ENCODE results near the gene CDK5RAP1.

The CDK5RAP1 gene

DNA sequence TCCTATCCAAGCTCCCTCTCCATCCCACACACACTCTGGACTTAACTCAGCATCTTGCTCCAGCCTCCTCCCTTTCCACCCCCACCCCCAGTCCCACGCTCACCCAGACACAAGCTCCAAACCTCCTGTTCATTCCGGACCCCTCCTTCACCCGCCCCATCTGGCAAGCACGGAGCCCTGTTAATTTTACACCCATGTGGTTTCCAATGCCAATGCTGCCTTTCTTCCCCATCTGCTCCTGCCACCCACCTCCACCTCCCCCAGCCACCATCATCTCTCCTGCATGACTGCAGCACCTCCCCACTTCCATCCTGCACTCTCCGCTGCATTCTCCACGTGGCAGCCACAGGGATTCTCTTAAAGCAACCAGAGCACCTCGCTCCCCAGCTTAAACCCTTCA is 9.9 kb upstream of the CDK5RAP1 start:
- H2AFZ ChIP-seq (ENCODE audit: low read length) = no peak overlapping the region
- no peak overlapping the region for H3K4me2 ChIP-seq (ENCODE audit: low read depth, low read length, poor library complexity, severe bottlenecking)
- no peaks in the 10 kb centered on the region for H3K27me3 ChIP-seq (ENCODE audit: insufficient read depth, low read length, poor library complexity, severe bottlenecking)
- TF ChIP-seq, protein P1, sequence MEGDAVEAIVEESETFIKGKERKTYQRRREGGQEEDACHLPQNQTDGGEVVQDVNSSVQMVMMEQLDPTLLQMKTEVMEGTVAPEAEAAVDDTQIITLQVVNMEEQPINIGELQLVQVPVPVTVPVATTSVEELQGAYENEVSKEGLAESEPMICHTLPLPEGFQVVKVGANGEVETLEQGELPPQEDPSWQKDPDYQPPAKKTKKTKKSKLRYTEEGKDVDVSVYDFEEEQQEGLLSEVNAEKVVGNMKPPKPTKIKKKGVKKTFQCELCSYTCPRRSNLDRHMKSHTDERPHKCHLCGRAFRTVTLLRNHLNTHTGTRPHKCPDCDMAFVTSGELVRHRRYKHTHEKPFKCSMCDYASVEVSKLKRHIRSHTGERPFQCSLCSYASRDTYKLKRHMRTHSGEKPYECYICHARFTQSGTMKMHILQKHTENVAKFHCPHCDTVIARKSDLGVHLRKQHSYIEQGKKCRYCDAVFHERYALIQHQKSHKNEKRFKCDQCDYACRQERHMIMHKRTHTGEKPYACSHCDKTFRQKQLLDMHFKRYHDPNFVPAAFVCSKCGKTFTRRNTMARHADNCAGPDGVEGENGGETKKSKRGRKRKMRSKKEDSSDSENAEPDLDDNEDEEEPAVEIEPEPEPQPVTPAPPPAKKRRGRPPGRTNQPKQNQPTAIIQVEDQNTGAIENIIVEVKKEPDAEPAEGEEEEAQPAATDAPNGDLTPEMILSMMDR (conservative IDR thresholded peaks at IDR 0.05; ENCODE audit: low read length) = no peak
- no peak for TF ChIP-seq EZH2phosphoT487 (IDR thresholded peaks at IDR 0.05; ENCODE audit: borderline replicate concordance)
- no peaks in the 10 kb centered on the region for H4K20me1 ChIP-seq (ENCODE audit: insufficient read depth, low read length, poor library complexity, severe bottlenecking)
- H3F3A ChIP-seq (ENCODE audit: low read depth) = no peaks in the 10 kb centered on the region
- no peaks in the 10 kb centered on the region for H3K4me1 ChIP-seq (ENCODE audit: insufficient read depth, low read length, poor library complexity, severe bottlenecking)
- no peak overlapping the region for H3K9ac ChIP-seq (ENCODE audit: low read depth, low read length, poor library complexity, severe bottlenecking)
- H3K9me3 ChIP-seq (ENCODE audit: insufficient read depth, low read depth, low read length) = no peaks in the 10 kb centered on the region
- no peaks in the 10 kb centered on the region for H3K36me3 ChIP-seq (ENCODE audit: insufficient read depth, low read length)
- no peaks in the 10 kb centered on the region for H3K9me2 ChIP-seq (replicated peaks; ENCODE audit: low read depth, low read length)
- no peak overlapping the region for H3K4me3 ChIP-seq (ENCODE audit: low read length, poor library complexity, severe bottlenecking)
- H3K79me2 ChIP-seq (ENCODE audit: insufficient read depth, low read length) = no peaks in the 10 kb centered on the region

DNA sequence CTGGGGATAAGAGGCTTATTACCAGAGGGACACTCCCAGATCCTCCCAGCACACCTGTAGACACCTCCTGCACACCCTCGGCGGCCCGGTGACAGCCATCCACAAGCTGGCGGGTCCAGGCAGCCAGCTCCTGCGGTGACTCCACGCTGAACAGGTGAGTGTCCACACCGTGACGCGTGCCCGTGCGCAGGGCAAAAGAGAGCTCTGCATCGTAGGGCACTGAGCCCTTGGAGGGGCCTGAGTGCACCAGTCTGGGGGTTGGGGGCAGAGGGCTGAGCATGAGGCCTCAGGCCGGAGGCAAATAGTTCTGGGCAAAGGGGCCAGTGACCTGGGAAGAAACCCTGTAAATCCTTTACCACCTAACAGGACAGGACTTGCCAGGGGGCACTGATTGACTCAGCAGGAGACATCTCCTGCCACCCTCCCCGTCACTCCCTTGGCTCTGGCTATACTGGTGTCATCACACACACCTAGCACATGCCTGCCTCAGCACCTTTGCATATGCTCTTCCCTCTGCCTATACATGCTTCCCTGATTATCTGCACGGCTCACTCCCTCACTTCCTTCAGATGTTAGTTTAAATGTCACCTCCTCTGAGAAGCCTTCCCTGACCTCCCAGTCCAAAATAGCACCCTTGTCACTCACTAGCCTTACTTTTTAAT is 8.9 kb upstream of the CDK5RAP1 start:
- TF ChIP-seq, protein P1 (conservative IDR thresholded peaks at IDR 0.05; ENCODE audit: low read length) = no peak
- TF ChIP-seq EZH2phosphoT487 (IDR thresholded peaks at IDR 0.05; ENCODE audit: borderline replicate concordance) = no peak
- H3K4me2 ChIP-seq (ENCODE audit: low read depth, low read length, poor library complexity, severe bottlenecking) = no peak overlapping the region
- H3F3A ChIP-seq (ENCODE audit: low read depth) = no peaks in the 10 kb centered on the region
- H4K20me1 ChIP-seq (ENCODE audit: insufficient read depth, low read length, poor library complexity, severe bottlenecking) = no peaks in the 10 kb centered on the region
- H3K9me2 ChIP-seq (replicated peaks; ENCODE audit: low read depth, low read length) = no peaks in the 10 kb centered on the region
- no peak overlapping the region for H3K4me3 ChIP-seq (ENCODE audit: low read length, poor library complexity, severe bottlenecking)
- no peaks in the 10 kb centered on the region for H3K36me3 ChIP-seq (ENCODE audit: insufficient read depth, low read length)
- no peaks in the 10 kb centered on the region for H3K4me1 ChIP-seq (ENCODE audit: insufficient read depth, low read length, poor library complexity, severe bottlenecking)
- no peak overlapping the region for H2AFZ ChIP-seq (ENCODE audit: low read length)
- H3K27me3 ChIP-seq (ENCODE audit: insufficient read depth, low read length, poor library complexity, severe bottlenecking) = no peaks in the 10 kb centered on the region
- no peak overlapping the region for H3K9ac ChIP-seq (ENCODE audit: low read depth, low read length, poor library complexity, severe bottlenecking)
- no peaks in the 10 kb centered on the region for H3K9me3 ChIP-seq (ENCODE audit: insufficient read depth, low read depth, low read length)
- no peaks in the 10 kb centered on the region for H3K79me2 ChIP-seq (ENCODE audit: insufficient read depth, low read length)

DNA sequence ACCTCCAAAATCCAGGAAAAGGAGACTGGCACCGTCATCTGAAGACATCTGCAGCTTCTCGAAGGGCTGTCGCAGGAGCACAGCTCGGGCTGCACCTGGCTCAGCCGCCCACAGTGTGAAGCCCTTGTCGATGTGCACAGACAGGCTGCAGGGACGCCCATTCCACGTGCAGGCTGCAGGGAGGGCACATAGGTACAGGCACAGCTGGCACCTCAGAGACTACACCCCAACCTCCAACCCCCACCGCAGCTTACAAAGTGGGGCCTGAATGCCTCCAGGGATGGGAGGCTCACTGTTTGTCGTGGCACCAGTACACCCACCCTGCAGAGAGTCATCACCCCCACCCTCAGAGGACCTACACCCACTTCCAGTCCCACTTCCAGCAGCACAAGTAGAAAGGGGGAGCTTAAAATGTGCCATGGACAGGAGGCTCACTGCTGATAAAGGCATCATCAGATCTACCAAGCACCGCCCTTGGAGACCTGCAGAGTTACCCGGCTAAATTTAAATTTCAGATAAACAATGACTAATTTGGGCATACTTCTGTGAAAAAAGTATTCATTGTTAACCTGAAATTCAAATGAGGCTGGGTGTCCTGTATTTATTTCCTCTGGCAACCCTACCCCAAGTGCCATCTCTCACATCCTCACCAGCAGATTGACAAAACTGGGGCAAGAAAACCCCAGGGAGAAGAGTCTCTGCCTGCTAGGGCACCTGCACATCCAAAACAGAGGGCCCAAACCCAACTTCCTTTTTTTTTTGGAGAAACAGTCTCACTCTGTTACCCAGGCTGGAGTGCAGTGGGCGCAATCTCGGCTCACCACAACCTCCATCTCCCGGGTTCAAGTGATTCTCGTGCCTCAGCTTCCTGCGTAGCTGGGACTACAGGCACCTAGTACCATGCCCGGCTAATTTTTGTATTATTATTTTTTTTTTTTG is 7.7 kb upstream of the CDK5RAP1 start:
- TF ChIP-seq, protein P1 (conservative IDR thresholded peaks at IDR 0.05; ENCODE audit: low read length) = no peak
- TF ChIP-seq EZH2phosphoT487 (IDR thresholded peaks at IDR 0.05; ENCODE audit: borderline replicate concordance) = no peak
- H3K9ac ChIP-seq (ENCODE audit: low read depth, low read length, poor library complexity, severe bottlenecking) = no peak overlapping the region
- H3K36me3 ChIP-seq (ENCODE audit: insufficient read depth, low read length) = no peaks in the 10 kb centered on the region
- H3K9me2 ChIP-seq (replicated peaks; ENCODE audit: low read depth, low read length) = no peaks in the 10 kb centered on the region
- H3F3A ChIP-seq (ENCODE audit: low read depth) = no peaks in the 10 kb centered on the region
- H3K9me3 ChIP-seq (ENCODE audit: insufficient read depth, low read depth, low read length) = no peaks in the 10 kb centered on the region
- H3K27me3 ChIP-seq (ENCODE audit: insufficient read depth, low read length, poor library complexity, severe bottlenecking) = no peaks in the 10 kb centered on the region
- no peaks in the 10 kb centered on the region for H4K20me1 ChIP-seq (ENCODE audit: insufficient read depth, low read length, poor library complexity, severe bottlenecking)
- H3K4me1 ChIP-seq (ENCODE audit: insufficient read depth, low read length, poor library complexity, severe bottlenecking) = no peaks in the 10 kb centered on the region
- no peak overlapping the region for H3K4me2 ChIP-seq (ENCODE audit: low read depth, low read length, poor library complexity, severe bottlenecking)
- H3K79me2 ChIP-seq (ENCODE audit: insufficient read depth, low read length) = no peaks in the 10 kb centered on the region
- no peak overlapping the region for H2AFZ ChIP-seq (ENCODE audit: low read length)
- no peak overlapping the region for H3K4me3 ChIP-seq (ENCODE audit: low read length, poor library complexity, severe bottlenecking)

All from Loucy (cell line).